GM12865 (cell line): ENCODE results near the gene RNFT2.

Source experiments
- DNase-seq: peaks from one replicate; pipeline ENCODE4 v3.0.0; 2010; ENCODE audit warnings: low read depth
- H3K4me3 ChIP-seq: 2 replicates; pipeline ENCODE4 v1.5.1; 2011; ENCODE audit warnings: mild to moderate bottlenecking, low read depth, low read length, control low read depth
- TF ChIP-seq, protein P1 (sequence below): IDR thresholded peaks from 2 replicates; pipeline ENCODE4 v1.5.1; 2011; ENCODE audit warnings: low read length, control low read depth, low read depth, inconsistent platforms; ENCODE audit not compliant: insufficient read depth; ENCODE audit errors: missing control alignments

The RNFT2 gene

DNA sequence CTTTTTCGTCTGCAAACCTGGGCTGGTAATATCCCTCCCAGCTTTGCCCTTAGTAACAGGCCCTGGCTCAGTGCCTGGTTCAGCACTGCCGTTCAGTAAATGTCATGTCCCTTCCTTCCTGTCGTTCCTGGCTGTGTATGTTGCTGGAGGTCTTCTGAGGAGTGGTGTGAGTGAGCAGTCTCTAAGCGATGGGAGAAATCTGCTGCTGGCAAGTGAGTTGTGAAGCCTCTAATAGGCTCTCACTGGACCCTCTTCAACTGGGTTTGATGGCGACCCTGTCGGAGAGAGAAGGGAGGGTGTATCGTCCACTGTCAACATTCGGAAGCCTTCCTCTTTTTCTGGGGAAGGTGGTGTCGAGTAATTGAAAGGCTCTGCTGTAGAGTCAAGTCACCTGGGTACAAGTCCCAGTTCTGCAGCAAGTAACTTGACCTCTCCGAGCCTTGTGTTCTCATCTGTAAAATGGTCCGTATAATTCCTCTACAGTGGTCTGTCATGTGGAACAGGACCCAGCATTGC is 80.3 kb downstream of the RNFT2 start:
- peak; percentile 11 for DNase-seq
- peak overlapping the region; percentile 95 for H3K4me3 ChIP-seq
- TF ChIP-seq, protein P1, sequence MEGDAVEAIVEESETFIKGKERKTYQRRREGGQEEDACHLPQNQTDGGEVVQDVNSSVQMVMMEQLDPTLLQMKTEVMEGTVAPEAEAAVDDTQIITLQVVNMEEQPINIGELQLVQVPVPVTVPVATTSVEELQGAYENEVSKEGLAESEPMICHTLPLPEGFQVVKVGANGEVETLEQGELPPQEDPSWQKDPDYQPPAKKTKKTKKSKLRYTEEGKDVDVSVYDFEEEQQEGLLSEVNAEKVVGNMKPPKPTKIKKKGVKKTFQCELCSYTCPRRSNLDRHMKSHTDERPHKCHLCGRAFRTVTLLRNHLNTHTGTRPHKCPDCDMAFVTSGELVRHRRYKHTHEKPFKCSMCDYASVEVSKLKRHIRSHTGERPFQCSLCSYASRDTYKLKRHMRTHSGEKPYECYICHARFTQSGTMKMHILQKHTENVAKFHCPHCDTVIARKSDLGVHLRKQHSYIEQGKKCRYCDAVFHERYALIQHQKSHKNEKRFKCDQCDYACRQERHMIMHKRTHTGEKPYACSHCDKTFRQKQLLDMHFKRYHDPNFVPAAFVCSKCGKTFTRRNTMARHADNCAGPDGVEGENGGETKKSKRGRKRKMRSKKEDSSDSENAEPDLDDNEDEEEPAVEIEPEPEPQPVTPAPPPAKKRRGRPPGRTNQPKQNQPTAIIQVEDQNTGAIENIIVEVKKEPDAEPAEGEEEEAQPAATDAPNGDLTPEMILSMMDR, result no peak

DNA sequence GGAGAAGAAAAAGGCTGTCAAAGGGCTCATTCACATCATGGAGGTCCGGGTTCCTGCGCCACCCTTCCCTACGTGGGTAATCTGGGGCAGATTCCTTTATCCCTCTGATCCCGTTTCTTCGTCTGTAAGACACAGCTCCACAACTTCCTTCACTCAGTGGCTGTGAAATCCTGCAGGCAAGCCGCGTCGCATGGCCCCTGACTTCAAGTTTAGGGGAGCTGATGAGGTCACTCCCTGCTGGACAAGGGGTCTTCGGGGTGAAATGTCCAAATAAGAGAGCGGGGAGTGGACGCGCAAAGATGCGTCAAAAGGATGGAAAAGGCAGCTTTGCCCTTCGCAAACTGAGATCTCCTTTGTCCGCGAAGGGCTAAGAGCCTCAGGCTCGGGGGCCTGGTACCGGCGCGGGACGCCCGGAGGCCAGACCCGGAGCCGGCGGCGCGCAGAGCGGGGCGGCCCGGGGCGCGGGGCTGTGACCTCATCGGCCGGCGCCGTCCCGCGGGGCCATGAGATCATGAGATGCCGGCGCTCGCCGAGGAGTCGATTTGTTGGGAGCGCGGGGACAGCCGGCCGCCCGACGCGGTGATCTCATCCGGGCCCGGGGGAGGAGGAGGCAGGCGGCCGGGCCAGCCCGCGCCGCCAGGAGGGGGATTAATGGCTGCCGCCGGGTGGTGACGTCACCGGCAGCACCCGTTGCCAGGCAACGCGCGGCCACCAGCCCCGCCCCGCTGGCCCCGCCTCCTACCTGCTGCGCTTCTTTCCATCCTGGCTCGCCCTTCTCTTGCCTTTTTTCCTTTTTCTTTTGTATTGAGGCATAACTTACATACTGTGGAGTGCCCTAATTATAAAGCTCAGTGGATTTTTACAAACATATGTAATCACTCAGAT is 81.1 kb downstream of the RNFT2 start:
- TF ChIP-seq, protein P1, result no peak
- peak overlapping the region; percentile 95 for H3K4me3 ChIP-seq
- peak; percentile 90 for DNase-seq

DNA sequence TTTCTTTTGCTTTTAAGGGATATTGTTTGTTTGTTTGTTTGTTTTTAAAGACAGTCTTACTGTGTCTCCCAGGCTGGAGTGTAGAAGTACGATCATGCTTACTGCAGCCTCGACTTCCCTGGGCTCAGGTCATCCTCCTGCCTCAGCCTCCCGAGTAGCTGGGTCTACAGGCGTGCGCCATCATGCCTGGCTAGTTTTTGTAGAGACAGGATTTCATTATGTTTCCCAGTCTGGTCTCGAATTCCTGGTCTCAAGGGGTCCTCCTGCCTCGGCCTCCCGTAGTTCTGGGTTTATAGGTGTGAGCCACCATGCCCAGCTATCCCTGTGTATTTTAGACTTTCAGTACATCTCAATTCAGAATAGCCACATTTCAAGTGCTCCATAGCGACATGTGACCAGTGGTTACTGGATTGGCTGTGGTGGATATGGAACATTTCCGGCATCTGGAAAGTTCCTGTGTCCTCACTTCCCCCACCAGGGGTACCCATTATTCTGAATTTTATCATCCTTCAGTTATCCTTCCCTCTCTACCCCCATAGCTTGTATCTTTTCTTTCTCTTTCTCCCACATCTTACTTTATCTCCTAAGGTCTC is 82.0 kb downstream of the RNFT2 start:
- TF ChIP-seq, protein P1, result no peak
- DNase-seq, result no peak
- H3K4me3 ChIP-seq, result no peak overlapping the region; the same call in 1 of the 2 replicates

DNA sequence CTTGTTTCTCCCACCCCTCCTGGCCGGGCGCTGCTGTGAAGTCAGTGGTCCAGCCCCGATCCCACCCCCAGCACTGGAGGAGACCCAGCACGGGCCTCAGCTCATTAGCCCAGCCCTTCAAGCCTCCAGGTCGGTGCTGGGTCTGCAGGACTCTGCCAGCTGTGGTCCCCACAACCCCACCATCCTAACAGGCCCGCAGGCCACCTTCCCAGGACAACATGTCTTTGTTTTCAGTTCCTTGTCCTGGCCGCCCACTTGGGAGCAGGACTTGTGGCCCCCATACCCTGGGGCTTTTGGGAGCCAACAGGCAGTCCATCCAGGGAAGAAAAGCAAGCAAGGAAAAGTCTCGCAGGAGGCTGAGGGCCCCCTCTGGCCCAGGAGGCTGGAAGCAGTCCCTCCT is 83.2 kb downstream of the RNFT2 start:
- H3K4me3 ChIP-seq, result no peak overlapping the region
- TF ChIP-seq, protein P1, result no peak
- no peak for DNase-seq

DNA sequence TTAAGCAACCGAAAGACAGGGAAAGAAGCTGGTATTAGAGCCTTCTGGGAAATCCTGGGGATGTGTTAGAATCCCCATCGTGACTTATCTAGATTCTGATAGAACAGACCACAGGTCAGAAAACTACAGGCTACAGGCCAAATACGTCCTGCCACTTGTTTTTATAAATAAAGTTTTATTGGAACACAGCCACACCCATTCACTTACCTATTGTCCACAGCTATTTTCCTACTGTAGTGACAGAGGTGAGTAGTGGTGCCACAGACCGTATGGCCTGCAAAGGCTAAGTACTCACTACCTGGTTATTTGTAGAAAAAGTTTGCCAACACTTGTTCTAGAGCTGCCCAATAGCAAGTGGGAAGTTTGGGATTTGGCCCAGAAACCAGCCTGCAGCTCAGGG is 89.3 kb downstream of the RNFT2 start:
- DNase-seq, result no peak
- TF ChIP-seq, protein P1, result no peak

DNA sequence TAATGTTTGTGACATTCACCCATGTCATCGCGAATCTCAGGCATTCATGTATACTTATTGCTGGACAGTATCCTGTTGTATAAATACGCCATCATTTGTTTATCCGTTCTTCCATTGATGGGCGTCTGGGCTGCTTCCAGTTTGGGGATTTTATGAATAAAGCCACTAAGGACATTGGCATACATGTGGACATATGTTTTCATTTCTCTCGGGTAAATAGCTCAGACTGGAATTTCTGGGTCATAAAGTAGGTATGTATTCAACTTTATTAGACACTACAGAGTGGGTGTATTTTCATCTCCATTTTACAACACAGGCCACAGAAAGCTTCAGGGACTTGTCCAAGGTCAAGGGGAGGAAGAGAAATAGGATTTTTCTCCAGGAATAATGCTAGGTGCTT is 94.2 kb downstream of the RNFT2 start:
- no peak overlapping the region for H3K4me3 ChIP-seq
- DNase-seq, result no peak
- TF ChIP-seq, protein P1, result no peak

More for the DNA sequence above, 89.3 kb downstream of the RNFT2 start:
- H3K4me3 ChIP-seq, result no peak overlapping the region
